NCI-H446 (cell line): ENCODE data around the gene ADAM12.
"Not testable (repeated sequence)": the region's sequence is repeated elsewhere in the genome, so short reads cannot be mapped to it uniquely, and the experiment has no call there.

Source experiments
- DNase-seq, 2 experiments: peaks; one replicate each; lab custom pipeline; 2025; lab: John Stamatoyannopoulos, UW

The ADAM12 gene

DNA sequence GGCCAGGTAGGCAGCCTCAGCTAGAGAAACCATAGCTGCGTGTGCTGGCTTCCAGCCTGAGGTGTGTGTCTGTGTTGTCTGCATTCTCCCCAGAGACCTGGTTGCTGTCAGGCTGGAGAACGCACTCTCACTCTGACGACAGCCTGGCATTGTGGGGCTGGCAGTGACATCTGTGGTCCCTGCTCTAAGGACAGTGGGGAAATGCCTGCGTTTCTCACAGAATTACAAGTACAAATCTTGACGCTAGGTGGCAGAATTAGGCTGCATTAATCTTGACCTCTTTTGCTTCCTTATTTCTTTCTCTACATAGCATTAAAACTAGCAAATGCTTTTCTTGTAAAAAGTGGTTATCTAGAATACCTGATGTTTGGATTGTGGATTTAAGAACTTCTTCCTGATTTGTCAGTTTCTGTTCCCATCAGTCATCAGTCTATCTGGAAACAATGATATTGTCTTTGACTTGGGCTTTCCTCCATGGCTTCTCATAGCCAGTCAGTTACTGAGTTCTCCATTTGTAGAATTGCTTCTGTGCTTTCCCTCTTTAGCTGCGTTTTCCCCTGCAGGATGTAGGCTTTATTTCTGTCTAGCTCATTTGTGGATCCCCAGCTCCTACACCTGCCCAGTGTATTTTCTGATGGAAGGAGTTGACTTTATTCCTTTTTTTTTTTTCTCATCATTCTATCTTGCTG is 405.9 kb downstream of the ADAM12 start:
- peak in 1 of 2 experiments; percentile 9 for DNase-seq

- DNase-seq = no peak
Observed at GRCh38 chr10:125980521-125981035, 407.7 kb downstream of the ADAM12 start.

- DNase-seq = no peak
Observed at GRCh38 chr10:125979976-125980375, 408.3 kb downstream of the ADAM12 start.

GRCh38 chr10:125976960-125977605 is 411.2 kb downstream of the ADAM12 start:
- DNase-seq = no peak

DNA sequence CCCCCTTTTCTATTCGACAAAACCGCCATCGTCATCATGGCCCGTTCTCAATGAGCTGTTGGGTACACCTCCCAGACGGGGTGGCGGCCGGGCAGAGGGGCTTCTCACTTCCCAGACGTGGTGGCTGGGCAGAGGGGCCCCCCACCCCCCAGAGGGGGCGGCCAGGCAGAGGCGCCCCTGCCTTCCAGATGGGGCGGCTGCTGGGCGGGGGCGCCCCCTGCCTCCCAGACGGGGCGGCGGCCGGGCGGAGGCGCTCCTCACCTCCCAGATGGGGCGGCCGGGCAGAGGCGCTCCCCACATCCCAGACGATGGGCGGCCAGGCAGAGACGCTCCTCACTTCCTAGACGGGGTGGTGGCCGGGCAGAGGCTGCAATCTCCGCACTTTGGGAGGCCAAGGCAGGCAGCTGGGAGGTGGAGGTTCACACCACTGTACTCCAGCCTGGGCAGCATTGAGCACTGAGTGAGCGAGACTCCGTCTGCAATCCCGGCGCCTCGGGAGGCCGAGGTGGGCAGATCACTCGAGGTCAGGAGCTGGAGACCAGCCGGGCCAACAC is 418.1 kb downstream of the ADAM12 start:
- DNase-seq = not testable (repeated sequence)

DNA sequence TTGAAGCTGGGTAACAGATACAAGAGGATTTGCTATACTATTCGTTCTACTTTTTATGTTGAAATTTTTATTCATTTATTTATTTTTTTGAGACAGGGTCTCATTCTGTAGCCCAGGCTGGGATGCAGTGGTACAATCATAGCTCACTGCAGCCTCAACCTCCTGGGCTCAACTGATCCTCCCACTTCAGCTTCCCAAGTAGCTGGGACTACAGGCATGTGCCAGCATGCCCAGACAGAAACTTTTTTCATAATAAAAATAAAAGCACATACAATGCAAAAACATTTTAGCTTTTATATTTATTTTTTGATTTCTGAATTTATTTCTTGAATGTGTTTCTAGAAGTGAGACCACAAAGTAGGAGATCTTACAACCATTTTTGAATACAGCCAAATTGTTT is 420.7 kb downstream of the ADAM12 start:
- DNase-seq = no peak

- DNase-seq = no peak
Observed at GRCh38 chr10:125964558-125964957, 423.7 kb downstream of the ADAM12 start.
